CD4-positive, alpha-beta T cell (primary cell): ENCODE results near the gene SEC23IP. TPM values are rescaled to one million over a fixed set of nuclear protein-coding genes. Genes with fewer than 3 reads are reported as not detected.
A peak's percentile ranks its signal among the peaks of the same experiment; 100 is the strongest.

Experiments
- ATAC-seq: fragments of 200-7000 bp; cut with Tn5 transposase; one replicate; pipeline ENCODE4 v1.10.0; 2022; ENCODE audit warnings: mild to moderate bottlenecking; ENCODE audit not compliant: poor library complexity
- CTCF ChIA-PET: fragments of 350-600 bp; sonication (Branson Sonifier 250); formaldehyde crosslinking; loops from one replicate; lab custom pipeline; 2021; ENCODE audit warnings: antibody characterized with exemption, inconsistent platforms; lab: Charles Lee
- POLR2A ChIA-PET: fragments of 350-600 bp; sonication (Branson Sonifier 250); formaldehyde crosslinking; loops from one replicate; lab custom pipeline; 2021; ENCODE audit warnings: antibody characterized with exemption, inconsistent platforms; lab: Charles Lee
- DNase-seq, 14 experiments: peaks; one replicate each; pipeline ENCODE4 v3.0.0-alpha.2; 2013 to 2020; ENCODE audit warnings: mixed read lengths in 2 of 14
- H3K27ac ChIP-seq, 2 donors: one replicate each; pipeline versions ENCODE4 v1.5.1 to v1.7.0; 2013; ENCODE audit warnings: low read length in 2 of 2, low read depth in 1 of 2, mild to moderate bottlenecking in 1 of 2
- H3K27me3 ChIP-seq, 2 experiments: 1 replicate in 1 of 2; 2 replicates in 1 of 2; pipeline versions ENCODE4 v1.6.1 to v1.7.0; 2013; ENCODE audit warnings: low read length in 2 of 2, control low read depth in 1 of 2, mild to moderate bottlenecking in 1 of 2, moderate library complexity in 1 of 2; ENCODE audit not compliant: insufficient read depth in 2 of 2, control insufficient read depth in 1 of 2
- H3K36me3 ChIP-seq: one replicate; pipeline ENCODE4 v1.6.1; 2013; ENCODE audit warnings: low read length, control low read depth; ENCODE audit not compliant: insufficient read depth
- H3K4me1 ChIP-seq: one replicate; pipeline ENCODE4 v1.6.1; 2013; ENCODE audit warnings: low read length, control low read depth; ENCODE audit not compliant: insufficient read depth
- H3K4me3 ChIP-seq: one replicate; pipeline ENCODE4 v1.5.1; 2013; ENCODE audit warnings: mild to moderate bottlenecking, low read length, moderate library complexity
- H3K9me3 ChIP-seq, 2 experiments: 1 replicate in 1 of 2; 2 replicates in 1 of 2; pipeline versions ENCODE4 v1.6.1 to v1.7.0; 2013; ENCODE audit warnings: low read length in 2 of 2, mild to moderate bottlenecking in 2 of 2, control low read depth in 1 of 2, moderate library complexity in 1 of 2; ENCODE audit not compliant: control insufficient read depth in 1 of 2, insufficient read depth in 1 of 2
- H3K27ac Mint-ChIP-seq: one replicate; pipeline ENCODE4 v1.8.0; 2020; ENCODE audit warnings: mixed read lengths
- H3K27me3 Mint-ChIP-seq: one replicate; pipeline ENCODE4 v1.8.0; 2021; ENCODE audit warnings: mixed read lengths
- H3K36me3 Mint-ChIP-seq: one replicate; pipeline ENCODE4 v1.8.0; 2021; ENCODE audit warnings: low read depth, mixed read lengths
- H3K4me1 Mint-ChIP-seq: one replicate; pipeline ENCODE4 v1.8.0; 2021; ENCODE audit warnings: low read depth, mixed read lengths
- H3K4me3 Mint-ChIP-seq: one replicate; pipeline ENCODE4 v1.8.0; 2020; ENCODE audit warnings: mild to moderate bottlenecking, mixed read lengths
- H3K9me3 Mint-ChIP-seq: one replicate; pipeline ENCODE4 v1.8.0; 2020; ENCODE audit warnings: mixed read lengths
- intact Hi-C, 2 experiments: fragments of 100-400 bp; cut with DNase I in 1 of 2; cut with micrococcal nuclease in 1 of 2; formaldehyde crosslinking; loops; one replicate each; pipeline versions ENCODE4 v1.15.1 to v1.9.0; 2023 to 2025; cut with DNase I, micrococcal nuclease
- total RNA-seq, 174 experiments: library from RNA in 2 of 174; stranded (reverse) in 2 of 174; gene quantifications; one replicate each; pipeline ENCODE4 v1.2.3 and lab custom pipeline; 2021 to 2026
- TF ChIP-seq, protein P1 (sequence below): fragments of 200-600 bp; IDR thresholded peaks from one replicate; pipeline ENCODE4 v1.8.0; 2022; ENCODE audit warnings: antibody characterized with exemption, mild to moderate bottlenecking

The SEC23IP gene
- total RNA-seq, 2 experiments from 2014 or later = 18.1 to 21.1 TPM

DNA sequence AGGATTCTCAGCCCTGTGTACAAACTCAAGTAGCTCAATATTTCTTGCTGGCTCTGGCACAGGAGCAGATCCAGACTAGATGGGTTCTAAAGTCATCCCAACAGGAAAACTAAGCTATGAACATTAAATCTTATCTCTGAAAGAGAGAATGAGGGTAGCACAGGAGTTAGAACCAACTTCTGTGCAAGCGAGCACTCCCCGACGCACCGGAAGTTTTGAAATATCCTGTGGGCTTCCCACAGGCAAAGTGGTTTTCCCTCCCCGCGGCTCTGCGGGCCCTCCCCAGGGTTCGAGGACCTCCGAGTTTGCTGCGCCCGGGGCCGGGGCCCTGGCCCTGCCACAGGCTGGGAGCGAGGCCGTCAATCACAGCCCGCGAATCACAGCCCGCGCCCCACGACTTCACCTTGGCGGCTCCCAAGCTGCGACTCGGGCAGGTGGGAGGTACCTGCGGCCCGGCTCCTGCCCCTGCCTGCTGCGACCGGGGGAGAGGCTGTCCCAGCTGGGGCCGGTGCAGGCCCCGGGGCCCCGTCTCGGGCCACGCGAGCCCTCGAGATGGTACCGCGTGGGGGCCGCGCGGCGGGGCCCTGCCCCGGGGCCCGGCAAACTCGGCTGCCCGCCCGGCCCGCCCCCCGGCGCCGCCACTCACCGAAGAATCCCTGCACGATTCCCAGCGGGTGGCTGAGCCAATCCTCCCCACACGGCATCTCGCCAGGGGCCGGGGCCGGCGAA is 20.5 kb upstream of the SEC23IP start:
- H3K4me3 ChIP-seq = peak overlapping the region; percentile 80
- intact Hi-C loops = loop anchor here in 1 of 2 experiments (1.0 to 5.0 kb wide), 6 partner anchors 146 to 1825 kb away; partner anchors contain the start of genes INPP5F, RAB11FIP2, SFXN4 and TIAL1
- ChIA-PET POLR2A (interaction anchor here (0.6 to 3.5 kb wide), 26 partner anchors 8 to 1117 kb away, joined by 3 to 82 read pairs (median 6); partner anchors contain the start of genes BAG3, CACUL1, DENND10 and GRK5), CTCF (interaction anchor here (1.3 to 2.5 kb wide), 4 partner anchors 13 to 185 kb away, joined by 5 to 18 read pairs (median 6); partner anchors contain the start of gene SEC23IP)
- peak overlapping the region; percentile 94 for H3K4me3 Mint-ChIP-seq
- H3K27ac ChIP-seq = peak overlapping the region; percentile 52 to 68
- peaks cover 43% of the 10 kb centered on the region for H3K4me1 Mint-ChIP-seq
- H3K9me3 Mint-ChIP-seq = no peaks in the 10 kb centered on the region
- no peaks in the 10 kb centered on the region for H3K27me3 Mint-ChIP-seq
- peak; percentile 43 for ATAC-seq
- DNase-seq = peak; percentile 33 to 75 (median 46)
- H3K4me1 ChIP-seq = peaks cover 40% of the 10 kb centered on the region
- H3K9me3 ChIP-seq = no peaks in the 10 kb centered on the region
- no peaks in the 10 kb centered on the region for H3K27me3 ChIP-seq
- peaks cover 5% of the 10 kb centered on the region for H3K36me3 Mint-ChIP-seq
- H3K36me3 ChIP-seq = no peaks in the 10 kb centered on the region
- H3K27ac Mint-ChIP-seq = peak overlapping the region; percentile 90
- TF ChIP-seq, protein P1, sequence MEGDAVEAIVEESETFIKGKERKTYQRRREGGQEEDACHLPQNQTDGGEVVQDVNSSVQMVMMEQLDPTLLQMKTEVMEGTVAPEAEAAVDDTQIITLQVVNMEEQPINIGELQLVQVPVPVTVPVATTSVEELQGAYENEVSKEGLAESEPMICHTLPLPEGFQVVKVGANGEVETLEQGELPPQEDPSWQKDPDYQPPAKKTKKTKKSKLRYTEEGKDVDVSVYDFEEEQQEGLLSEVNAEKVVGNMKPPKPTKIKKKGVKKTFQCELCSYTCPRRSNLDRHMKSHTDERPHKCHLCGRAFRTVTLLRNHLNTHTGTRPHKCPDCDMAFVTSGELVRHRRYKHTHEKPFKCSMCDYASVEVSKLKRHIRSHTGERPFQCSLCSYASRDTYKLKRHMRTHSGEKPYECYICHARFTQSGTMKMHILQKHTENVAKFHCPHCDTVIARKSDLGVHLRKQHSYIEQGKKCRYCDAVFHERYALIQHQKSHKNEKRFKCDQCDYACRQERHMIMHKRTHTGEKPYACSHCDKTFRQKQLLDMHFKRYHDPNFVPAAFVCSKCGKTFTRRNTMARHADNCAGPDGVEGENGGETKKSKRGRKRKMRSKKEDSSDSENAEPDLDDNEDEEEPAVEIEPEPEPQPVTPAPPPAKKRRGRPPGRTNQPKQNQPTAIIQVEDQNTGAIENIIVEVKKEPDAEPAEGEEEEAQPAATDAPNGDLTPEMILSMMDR = no peak

DNA sequence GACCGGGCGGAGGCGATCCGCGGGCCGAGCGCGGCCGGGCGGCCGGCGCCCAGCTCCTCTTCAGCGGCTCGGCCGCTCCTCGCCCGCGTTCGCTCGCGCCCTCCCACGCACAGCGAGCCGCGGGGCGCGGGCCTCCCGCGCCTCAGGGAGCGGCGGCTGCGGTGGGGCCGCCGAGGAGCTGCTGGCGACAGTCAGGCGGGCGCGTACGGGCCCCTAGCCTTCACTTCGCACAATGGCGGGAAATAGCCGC is 20.0 kb upstream of the SEC23IP start, which contains the start of gene MCMBP:
Gene MCMBP (minus strand): TSS at position 234 of the 250 bp plus-strand sequence. CDS start 259 bp downstream, outside the sequence.
- Histone ChIP-seq H3K4me1 (peaks cover 40% of the 10 kb centered on the region), H3K27me3 (no peaks in the 10 kb centered on the region), H3K9me3 (no peaks in the 10 kb centered on the region), H3K36me3 (no peaks in the 10 kb centered on the region), H3K27ac (peak within 1 kb of the TSS; percentile 78 to 87), H3K4me3 (peak within 1 kb of the TSS; percentile 80)
- peaks cover 5% of the 10 kb centered on the region for H3K36me3 Mint-ChIP-seq
- peaks cover 40% of the 10 kb centered on the region for H3K4me1 Mint-ChIP-seq
- intact Hi-C loops = loop anchor here in 1 of 2 experiments (1.0 to 5.0 kb wide), 6 partner anchors 146 to 1825 kb away; partner anchors contain the start of genes INPP5F, RAB11FIP2, SFXN4 and TIAL1
- H3K27ac Mint-ChIP-seq = peak within 1 kb of the TSS; percentile 94
- no peaks in the 10 kb centered on the region for H3K9me3 Mint-ChIP-seq
- ATAC-seq (no peak), DNase-seq (no peak)
- TF ChIP-seq, protein P1 = no peak
- H3K27me3 Mint-ChIP-seq = no peaks in the 10 kb centered on the region
- H3K4me3 Mint-ChIP-seq = peak within 1 kb of the TSS; percentile 94
- ChIA-PET CTCF (interaction anchor here (1.2 to 2.5 kb wide), 5 partner anchors 13 to 186 kb away, joined by 5 to 18 read pairs (median 5); partner anchors contain the start of gene SEC23IP), POLR2A (interaction anchor here (0.6 to 3.5 kb wide), 27 partner anchors 8 to 1118 kb away, joined by 3 to 82 read pairs (median 5); partner anchors contain the start of genes BAG3, CACUL1, DENND10 and GRK5)

DNA sequence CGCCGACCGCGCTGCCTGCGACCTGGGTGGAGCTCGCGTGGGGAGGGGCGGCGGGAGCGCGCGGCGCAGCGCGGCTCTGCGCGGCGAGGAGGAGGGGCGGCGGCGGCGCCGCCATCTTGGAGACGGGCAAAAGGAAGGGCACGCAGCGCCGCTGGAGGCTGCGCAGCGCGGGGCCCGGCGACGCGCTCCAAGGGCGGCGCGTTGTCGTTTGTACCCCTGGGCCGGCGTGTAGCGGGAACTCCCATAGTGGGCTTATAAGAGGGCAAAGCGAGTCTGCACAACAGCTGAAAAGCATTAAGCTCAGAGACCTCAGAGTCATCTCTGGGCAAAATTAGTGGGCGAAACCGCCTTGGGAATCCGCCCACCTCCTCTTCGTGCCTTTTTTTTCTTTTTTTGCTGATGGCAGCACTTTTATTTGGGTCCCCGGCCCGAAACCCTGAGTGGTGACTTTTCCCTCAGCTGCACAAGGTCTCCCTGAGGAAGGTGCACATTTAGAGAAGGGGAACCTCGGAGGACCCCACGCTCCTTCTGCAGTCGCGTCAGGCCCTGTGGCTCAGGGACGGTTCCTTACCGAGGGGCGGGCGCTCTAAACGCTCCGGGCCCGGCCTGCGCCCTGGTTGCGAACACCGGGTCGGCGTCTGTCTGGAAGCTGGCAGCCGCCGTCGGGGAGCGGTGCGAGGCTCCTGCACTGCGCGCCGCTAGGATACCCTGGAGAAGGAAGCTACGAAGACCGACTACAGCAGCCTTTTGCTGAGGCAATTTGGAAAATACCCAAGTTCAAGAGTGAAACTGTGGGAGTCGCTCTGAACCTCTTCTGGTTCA is 19.5 kb upstream of the SEC23IP start:
- CTCF ChIA-PET = interaction anchor here (0.5 to 2.5 kb wide), 7 partner anchors 14 to 264 kb away, joined by 3 to 18 read pairs (median 5); partner anchors contain the start of gene SEC23IP
- peak overlapping the region; percentile 80 for H3K4me3 ChIP-seq
- Mint-ChIP-seq H3K4me1 (peaks cover 35% of the 10 kb centered on the region), H3K27ac (peak overlapping the region; percentile 94), H3K9me3 (no peaks in the 10 kb centered on the region), H3K36me3 (peaks cover 5% of the 10 kb centered on the region), H3K4me3 (peak overlapping the region; percentile 93), H3K27me3 (no peaks in the 10 kb centered on the region)
- no peaks in the 10 kb centered on the region for H3K36me3 ChIP-seq
- POLR2A ChIA-PET = interaction anchor here (0.6 to 3.5 kb wide), 27 partner anchors 9 to 1118 kb away, joined by 3 to 82 read pairs (median 5); partner anchors contain the start of genes BAG3, CACUL1, DENND10 and GRK5
- peaks cover 37% of the 10 kb centered on the region for H3K4me1 ChIP-seq
- intact Hi-C loops = loop anchor here (1.0 to 5.0 kb wide), 7 partner anchors 19 to 1826 kb away; partner anchors contain the start of genes SEC23IP (in 2 of the 2), INPP5F (in 1 of the 2), RAB11FIP2 (in 1 of the 2) and SFXN4 (in 1 of the 2)
- H3K27ac ChIP-seq = peak overlapping the region; percentile 78 to 87
- ATAC-seq (peak; percentile 90), DNase-seq (peak; percentile 78 to 96 (median 86))
- H3K27me3 ChIP-seq = no peaks in the 10 kb centered on the region
- TF ChIP-seq, protein P1 = no peak
- no peaks in the 10 kb centered on the region for H3K9me3 ChIP-seq
